Pancreas (tissue), 10 donors: ENCODE results near the gene PJA2. TPM values are rescaled to one million over a fixed set of nuclear protein-coding genes. Genes with fewer than 3 reads are reported as not detected.
A peak's percentile ranks its signal among the peaks of the same experiment; 100 is the strongest.

ENCODE experiments used
- ATAC-seq, 4 donors: fragments of 200-7000 bp; cut with Tn5 transposase; one replicate each; pipeline versions ENCODE4 v1.8.0 to v1.9.1; 2020; ENCODE audit warnings: mild to moderate bottlenecking in 4 of 4, moderate library complexity in 4 of 4
- DNase-seq, 6 donors: peaks; one replicate each; pipeline ENCODE4 v3.0.0-alpha.2; 2020
- FAIRE-seq: peaks from 2 replicates; lab custom pipeline; 2012; peaks lifted over from hg19 to GRCh38; lab: Jason Lieb, UNC
- H3K27ac ChIP-seq, 4 donors: fragments of 200-600 bp; sonication (generic); 1 replicate in 3 of 4; 2 replicates in 1 of 4; pipeline versions ENCODE4 v1.5.0 to v1.8.0; 2020
- H3K27me3 ChIP-seq, 4 donors: fragments of 200-600 bp; one replicate each; pipeline ENCODE4 v1.8.0; 2021
- H3K36me3 ChIP-seq, 3 donors: fragments of 200-600 bp; sonication (generic) in 1 of 3; one replicate each; pipeline versions ENCODE4 v1.5.0 to v1.8.0; 2020 to 2021
- H3K4me1 ChIP-seq, 3 donors: fragments of 200-600 bp; one replicate each; pipeline ENCODE4 v1.8.0; 2021
- H3K4me3 ChIP-seq, 4 donors: fragments of 200-600 bp; sonication (generic) in 2 of 4; one replicate each; pipeline versions ENCODE4 v1.5.0 to v1.8.0; 2020 to 2021
- H3K9me3 ChIP-seq, 4 donors: fragments of 200-600 bp; one replicate each; pipeline ENCODE4 v1.8.0; 2021
- WGBS, 2 donors: extraction: QIAGEN DNeasy Blood & Tissue Kit; methylation state at CpG; one replicate each; pipeline ENCODE4 v1.1.7; 2013; 5-methylcytosine and 5-hydroxymethylcytosine counted together
- intact Hi-C, 3 donors: fragments of 100-400 bp; cut with DNase I; formaldehyde crosslinking; loops; one replicate each; pipeline versions ENCODE4 v1.11.1 to v1.14.2; 2022
- polyA plus RNA-seq, 2 donors: library from polyadenylated mRNA; stranded (reverse); fragments of 200-250 nt; gene quantifications; one replicate each; pipeline ENCODE4 v1.2.3, GENCODE V29; 2013
- total RNA-seq, 6 donors: library from RNA; stranded (reverse); fragmentation: NEBNext Ultra II Directional in 4 of 6; extraction: Animal tissue kit (Norgen Biotek cat#: 25700) in 4 of 6; gene quantifications; one replicate each; pipeline versions ENCODE4 v1.2.1 to v1.2.4, GENCODE V29; 2021 to 2023
- TF ChIP-seq, protein P1 (sequence below), 4 donors: fragments of 200-600 bp; sonication (generic) in 3 of 4; IDR thresholded peaks; one replicate each; pipeline versions ENCODE4 v1.5.0 to v1.8.0; 2021; ENCODE audit warnings: antibody characterized with exemption in 4 of 4
- donor health status: healthy with polysubstance abuse.
- donor health status: DM: no; HTN: no; CAD: no; lungs with moderate emphysema.
- donor health status: DM: no; HTN: no; CAD: no.
- donor health status: control.
- donor health status: control.
- donor health status: Bipolar disorder and iron deficiency.
- donor health status: DM: yes; HTN: yes; CAD: no.
- donor health status: DM: no; HTN: no; CAD: no.
- donor health status: DM: no; HTN: no; CAD: no.
- donor health status: DM: yes; HTN: yes; CAD: no.

PJA2 gene
- total and polyA plus RNA-seq, 8 donors = 10.4 to 49.7 (median 31.1) TPM

DNA sequence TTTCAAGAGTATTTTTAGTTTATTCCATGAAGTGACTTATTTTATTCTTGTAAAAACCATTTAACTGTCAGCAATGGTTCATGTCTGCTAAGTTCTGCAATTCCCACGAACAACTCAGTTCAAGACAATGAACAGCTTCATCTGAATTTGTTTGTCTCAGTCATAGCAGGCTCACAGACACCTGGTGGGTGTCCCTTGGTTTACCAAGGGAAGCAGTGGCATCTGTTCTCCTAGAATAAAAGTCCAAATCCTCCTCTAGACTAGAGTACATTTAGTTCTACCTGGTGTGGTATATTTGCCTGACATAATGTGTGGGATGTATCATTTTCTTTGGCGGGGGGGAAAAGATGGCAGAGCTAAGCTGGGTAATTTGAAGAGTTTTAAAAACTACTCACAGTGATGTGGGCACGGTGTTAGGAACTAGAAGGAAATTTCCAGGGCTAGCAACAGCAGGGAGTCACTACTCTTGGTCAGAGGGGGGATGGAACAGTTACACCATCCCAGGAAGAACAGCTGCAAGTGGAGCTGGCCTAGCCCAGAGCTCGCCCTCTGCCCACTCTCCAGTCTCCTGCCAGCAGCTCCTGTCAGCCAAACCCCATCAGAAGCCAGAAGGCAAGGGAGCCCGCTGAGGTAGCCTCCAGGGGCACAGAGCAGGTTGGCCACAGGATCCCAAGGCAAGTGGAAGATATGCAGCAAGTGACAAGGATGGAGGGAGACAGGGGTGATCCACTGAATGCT is 100.3 kb downstream of the PJA2 start:
- ATAC-seq = no peak
- H3K4me1 ChIP-seq = no peaks in the 10 kb centered on the region
- no peak for DNase-seq
- H3K27me3 ChIP-seq = no peaks in the 10 kb centered on the region
- no peaks in the 10 kb centered on the region for H3K36me3 ChIP-seq
- no peak overlapping the region for H3K27ac ChIP-seq
- no peaks in the 10 kb centered on the region for H3K9me3 ChIP-seq
- intact Hi-C loops = no loop called here
- TF ChIP-seq, protein P1, sequence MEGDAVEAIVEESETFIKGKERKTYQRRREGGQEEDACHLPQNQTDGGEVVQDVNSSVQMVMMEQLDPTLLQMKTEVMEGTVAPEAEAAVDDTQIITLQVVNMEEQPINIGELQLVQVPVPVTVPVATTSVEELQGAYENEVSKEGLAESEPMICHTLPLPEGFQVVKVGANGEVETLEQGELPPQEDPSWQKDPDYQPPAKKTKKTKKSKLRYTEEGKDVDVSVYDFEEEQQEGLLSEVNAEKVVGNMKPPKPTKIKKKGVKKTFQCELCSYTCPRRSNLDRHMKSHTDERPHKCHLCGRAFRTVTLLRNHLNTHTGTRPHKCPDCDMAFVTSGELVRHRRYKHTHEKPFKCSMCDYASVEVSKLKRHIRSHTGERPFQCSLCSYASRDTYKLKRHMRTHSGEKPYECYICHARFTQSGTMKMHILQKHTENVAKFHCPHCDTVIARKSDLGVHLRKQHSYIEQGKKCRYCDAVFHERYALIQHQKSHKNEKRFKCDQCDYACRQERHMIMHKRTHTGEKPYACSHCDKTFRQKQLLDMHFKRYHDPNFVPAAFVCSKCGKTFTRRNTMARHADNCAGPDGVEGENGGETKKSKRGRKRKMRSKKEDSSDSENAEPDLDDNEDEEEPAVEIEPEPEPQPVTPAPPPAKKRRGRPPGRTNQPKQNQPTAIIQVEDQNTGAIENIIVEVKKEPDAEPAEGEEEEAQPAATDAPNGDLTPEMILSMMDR (IDR thresholded peaks at IDR 0.05) = no peak
- FAIRE-seq = no peak
- H3K4me3 ChIP-seq = no peak overlapping the region
- 93 to 94% methylated on average over 5 of the region's 5 CpGs for WGBS, 2 donors

- WGBS, 2 donors = 80 to 88% methylated on average over 3 of the region's 3 CpGs
- H3K4me3 ChIP-seq = no peak overlapping the region
- ATAC-seq (no peak), FAIRE-seq (no peak), DNase-seq (no peak)
- no peak overlapping the region for H3K27ac ChIP-seq
- TF ChIP-seq, protein P1 (IDR thresholded peaks at IDR 0.05) = no peak
- H3K27me3 ChIP-seq = no peaks in the 10 kb centered on the region
- no peaks in the 10 kb centered on the region for H3K36me3 ChIP-seq
- no peaks in the 10 kb centered on the region for H3K9me3 ChIP-seq
- intact Hi-C loops = no loop called here
- H3K4me1 ChIP-seq = no peaks in the 10 kb centered on the region
Measured at GRCh38 chr5:109307951-109308350, 101.8 kb downstream of the PJA2 start.

DNA sequence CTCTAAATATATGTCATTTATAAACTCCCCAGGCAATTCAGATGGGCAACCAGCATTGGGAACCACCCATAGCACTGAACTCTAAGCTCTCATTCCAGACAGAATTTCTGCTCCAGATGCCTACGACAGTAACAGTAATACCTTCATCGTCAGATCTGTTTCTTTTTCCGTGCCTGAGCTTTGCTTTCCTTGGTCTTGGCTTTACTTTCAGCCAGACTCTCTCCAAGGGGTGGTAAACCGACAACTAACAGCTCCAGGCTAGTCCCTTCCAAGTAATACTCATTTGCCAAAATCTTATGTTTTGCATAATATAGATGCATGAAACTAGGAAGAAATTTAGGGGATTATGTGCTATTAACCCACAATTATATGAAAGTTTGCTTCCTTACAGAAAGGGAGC is 102.3 kb downstream of the PJA2 start:
- Histone ChIP-seq H3K27ac (no peak overlapping the region), H3K4me3 (no peak overlapping the region), H3K9me3 (no peaks in the 10 kb centered on the region), H3K36me3 (no peaks in the 10 kb centered on the region), H3K27me3 (no peaks in the 10 kb centered on the region), H3K4me1 (no peaks in the 10 kb centered on the region)
- ATAC-seq (no peak), FAIRE-seq (no peak), DNase-seq (no peak)
- TF ChIP-seq, protein P1 (IDR thresholded peaks at IDR 0.05) = no peak
- intact Hi-C loops = no loop called here
- 89 to 97% methylated on average over 4 of the region's 4 CpGs for WGBS, 2 donors

GRCh38 chr5:109305352-109305751 is 104.4 kb downstream of the PJA2 start:
- no peaks in the 10 kb centered on the region for H3K4me1 ChIP-seq
- no peak for DNase-seq
- no peaks in the 10 kb centered on the region for H3K36me3 ChIP-seq
- no peak for FAIRE-seq
- intact Hi-C loops = no loop called here
- H3K4me3 ChIP-seq = no peak overlapping the region
- ATAC-seq = no peak
- H3K9me3 ChIP-seq = no peaks in the 10 kb centered on the region
- no peaks in the 10 kb centered on the region for H3K27me3 ChIP-seq
- WGBS, 2 donors = 93 to 98% methylated on average over 2 of the region's 2 CpGs
- TF ChIP-seq, protein P1 (IDR thresholded peaks at IDR 0.05) = no peak
- H3K27ac ChIP-seq = no peak overlapping the region

- intact Hi-C loops = no loop called here
- no peak overlapping the region for H3K4me3 ChIP-seq
- H3K4me1 ChIP-seq = no peaks in the 10 kb centered on the region
- TF ChIP-seq, protein P1 (IDR thresholded peaks at IDR 0.05) = no peak
- FAIRE-seq = no peak
- no peak for DNase-seq
- H3K27ac ChIP-seq = no peak overlapping the region
- no peaks in the 10 kb centered on the region for H3K36me3 ChIP-seq
- peak in 1 of 4 donors; percentile 22 for ATAC-seq
- H3K9me3 ChIP-seq = no peaks in the 10 kb centered on the region
- H3K27me3 ChIP-seq = no peaks in the 10 kb centered on the region
Measured at GRCh38 chr5:109304309-109304708, 105.5 kb downstream of the PJA2 start.
